ENCODE data around the gene MCOLN3. TPM values are rescaled to one million over a fixed set of nuclear protein-coding genes. Genes with fewer than 3 reads are reported as not detected.

Gene MCOLN3
- polyA plus RNA-seq, 1 of the 3 experiments (the other 2 are of a cell fraction) = not detected

- TF ChIP-seq SMC3 (IDR thresholded peaks at IDR 0.05; ENCODE audit: low read depth, low read length) (no peak), NFIC (IDR thresholded peaks at IDR 0.05; ENCODE audit: borderline replicate concordance) (no peak), YY1 (IDR thresholded peaks at IDR 0.05; ENCODE audit: low read depth) (no peak), TEAD4 (IDR thresholded peaks at IDR 0.05; ENCODE audit: borderline replicate concordance, insufficient read depth) (no peak), USF1 (IDR thresholded peaks at IDR 0.05; ENCODE audit: borderline replicate concordance, low read depth) (no peak), ZBTB33 (IDR thresholded peaks at IDR 0.05; ENCODE audit: borderline replicate concordance, low read depth) (no peak), RXRA (IDR thresholded peaks at IDR 0.05; ENCODE audit: borderline replicate concordance, low read depth) (no peak)
These were observed 13.6 kb upstream of the MCOLN3 start (continued) for GRCh38 chr1:85061711-85062424.

GRCh38 chr1:85060038-85060437 is 11.7 kb upstream of the MCOLN3 start:
- no peak overlapping the region for H3K9ac ChIP-seq
- no peaks in the 10 kb centered on the region for H3K79me2 ChIP-seq (ENCODE audit: insufficient read depth)
- peaks cover 3 to 4% of the 10 kb centered on the region in 2 experiments; a peak in 2 of 4 replicates for H3K4me1 ChIP-seq (ENCODE audit: control insufficient read depth in 1 of 2, insufficient read depth in 2 of 2, low read depth in 1 of 2, low read length in 1 of 2)
- H3K27ac ChIP-seq (ENCODE audit: low read depth in 2 of 2, low read length in 1 of 2) = no peak overlapping the region
- H3F3A ChIP-seq (replicated peaks; ENCODE audit: insufficient read depth) = no peaks in the 10 kb centered on the region
- no peaks in the 10 kb centered on the region for H3K9me2 ChIP-seq
- CTCF ChIA-PET = no interaction called here
- no peak overlapping the region for H3K4me3 ChIP-seq (ENCODE audit: low read depth in 2 of 2, low read length in 1 of 2)
- no peak overlapping the region for H3K4me2 ChIP-seq
- no peaks in the 10 kb centered on the region for H3K9me3 ChIP-seq
- POLR2A ChIA-PET = no interaction called here
- no peaks in the 10 kb centered on the region for H3K36me3 ChIP-seq (replicated peaks in 1 of 2; ENCODE audit: control insufficient read depth in 1 of 2, insufficient read depth in 2 of 2, low read length in 1 of 2)
- no peak overlapping the region for H2AFZ ChIP-seq (ENCODE audit: low read depth)
- 4% methylated on average over 2 of the region's 2 CpGs for WGBS (ENCODE audit: low lambda C conversion rate)
- TF ChIP-seq POLR2AphosphoS5 (IDR thresholded peaks at IDR 0.05; ENCODE audit: low read depth, low read length) (no peak), EP300 (IDR thresholded peaks at IDR 0.05; ENCODE audit: borderline replicate concordance in 1 of 2, low read depth in 1 of 2, low read length in 1 of 2) (no peak), JUND (IDR thresholded peaks at IDR 0.05) (no peak), GABPA (IDR thresholded peaks at IDR 0.05; ENCODE audit: low read depth) (no peak)
- H3K27me3 ChIP-seq (ENCODE audit: insufficient read depth) = peaks cover 7% of the 10 kb centered on the region; the same call in 1 of the 2 replicates
- H4K20me1 ChIP-seq (ENCODE audit: insufficient read depth) = no peaks in the 10 kb centered on the region
- DNase-seq = no peak

GRCh38 chr1:85059563-85059962 is 11.3 kb upstream of the MCOLN3 start:
- H3K36me3 ChIP-seq (replicated peaks in 1 of 2; ENCODE audit: control insufficient read depth in 1 of 2, insufficient read depth in 2 of 2, low read length in 1 of 2) = no peaks in the 10 kb centered on the region
- H3K9me3 ChIP-seq = no peaks in the 10 kb centered on the region
- no peak overlapping the region for H3K9ac ChIP-seq
- H3K79me2 ChIP-seq (ENCODE audit: insufficient read depth) = no peaks in the 10 kb centered on the region
- no peaks in the 10 kb centered on the region for H4K20me1 ChIP-seq (ENCODE audit: insufficient read depth)
- H2AFZ ChIP-seq (ENCODE audit: low read depth) = no peak overlapping the region
- DNase-seq = no peak
- TF ChIP-seq CTCF (IDR thresholded peaks at IDR 0.05) = no peak
- no peak for TF ChIP-seq GABPA (IDR thresholded peaks at IDR 0.05; ENCODE audit: low read depth)
- no peak for TF ChIP-seq RCOR1 (IDR thresholded peaks at IDR 0.05; ENCODE audit: low read length)
- no peak for TF ChIP-seq MEF2A (IDR thresholded peaks at IDR 0.05; ENCODE audit: borderline replicate concordance, low read depth)
- no peak for TF ChIP-seq GATA2 (CRISPR knock-in tag; IDR thresholded peaks at IDR 0.05)
- TF ChIP-seq IRF3 (IDR thresholded peaks at IDR 0.05; ENCODE audit: low read depth, low read length) = no peak
- TF ChIP-seq POLR2AphosphoS5 (IDR thresholded peaks at IDR 0.05; ENCODE audit: low read depth, low read length) = no peak
- TF ChIP-seq NFIC (IDR thresholded peaks at IDR 0.05; ENCODE audit: borderline replicate concordance) = no peak
- TF ChIP-seq CHD2 (IDR thresholded peaks at IDR 0.05; ENCODE audit: low read length, partially characterized antibody) = no peak
- H3K9me2 ChIP-seq = no peaks in the 10 kb centered on the region
- WGBS (ENCODE audit: low lambda C conversion rate) = 4% methylated on average over 2 of the region's 2 CpGs
- no peaks in the 10 kb centered on the region for H3F3A ChIP-seq (replicated peaks; ENCODE audit: insufficient read depth)
- peaks cover 3 to 4% of the 10 kb centered on the region in 2 experiments; a peak in 2 of 4 replicates for H3K4me1 ChIP-seq (ENCODE audit: control insufficient read depth in 1 of 2, insufficient read depth in 2 of 2, low read depth in 1 of 2, low read length in 1 of 2)
- H3K27ac ChIP-seq (ENCODE audit: low read depth in 2 of 2, low read length in 1 of 2) = no peak overlapping the region
- H3K27me3 ChIP-seq (ENCODE audit: insufficient read depth) = peaks cover 7% of the 10 kb centered on the region
- H3K4me2 ChIP-seq = no peak overlapping the region
- H3K4me3 ChIP-seq (ENCODE audit: low read depth in 2 of 2, low read length in 1 of 2) = no peak overlapping the region
- ChIA-PET POLR2A (no interaction called here), CTCF (no interaction called here)

Measured in SK-N-SH (cell line).